NCI-H460 (cell line): ENCODE data around the gene ZFAND3. TPM values are rescaled to one million over a fixed set of nuclear protein-coding genes. Genes with fewer than 3 reads are reported as not detected.
"Not testable (repeated sequence)": the region's sequence is repeated elsewhere in the genome, so short reads cannot be mapped to it uniquely, and the experiment has no call there.

Experiments
- DNase-seq: peaks from one replicate; pipeline ENCODE4 v3.0.0-alpha.2; 2016; ENCODE audit warnings: low read depth; ENCODE audit errors: extremely low read depth
- total RNA-seq: library from RNA; depleted of rRNA; stranded (reverse); fragments of >200 nt; shearing (Covaris generic); gene quantifications from 2 replicates; pipeline ENCODE4 v1.2.3, GENCODE V29; 2014

Gene ZFAND3
- total RNA-seq, 1 experiment from 2014 or later = 14.7 TPM

GRCh38 chr6:37889486-37889885, 70.0 kb downstream of the ZFAND3 start:
- no peak for DNase-seq

- DNase-seq = no peak
Measured at GRCh38 chr6:37891072-37891471, 71.5 kb downstream of the ZFAND3 start.

- no peak for DNase-seq
Measured at GRCh38 chr6:37893257-37893656, 73.7 kb downstream of the ZFAND3 start.

- not testable (repeated sequence) for DNase-seq
Measured at GRCh38 chr6:37893734-37894133, 74.2 kb downstream of the ZFAND3 start.

GRCh38 chr6:37894585-37894984, 75.1 kb downstream of the ZFAND3 start:
- DNase-seq = no peak

- DNase-seq = no peak
Measured at GRCh38 chr6:37897321-37897720, 77.8 kb downstream of the ZFAND3 start.

- no peak for DNase-seq
Measured at GRCh38 chr6:37897818-37898515, 78.4 kb downstream of the ZFAND3 start.

GRCh38 chr6:37903351-37904340, 84.1 kb downstream of the ZFAND3 start:
- DNase-seq = no peak

GRCh38 chr6:37904590-37904989, 85.1 kb downstream of the ZFAND3 start:
- no peak for DNase-seq

GRCh38 chr6:37906121-37906520, 86.6 kb downstream of the ZFAND3 start:
- DNase-seq = no peak

- no peak for DNase-seq
Measured at GRCh38 chr6:37910998-37911397, 91.5 kb downstream of the ZFAND3 start.

GRCh38 chr6:37913210-37913609, 93.7 kb downstream of the ZFAND3 start:
- no peak for DNase-seq

GRCh38 chr6:37915463-37915862, 95.9 kb downstream of the ZFAND3 start:
- no peak for DNase-seq

GRCh38 chr6:37916149-37916548, 96.6 kb downstream of the ZFAND3 start:
- DNase-seq = no peak

- DNase-seq = no peak
Measured at GRCh38 chr6:37916675-37917074, 97.1 kb downstream of the ZFAND3 start.

GRCh38 chr6:37917566-37917965, 98.0 kb downstream of the ZFAND3 start:
- DNase-seq = no peak

- no peak for DNase-seq
Measured at GRCh38 chr6:37919417-37920157, 100.1 kb downstream of the ZFAND3 start.

- DNase-seq = no peak
Measured at GRCh38 chr6:37920667-37921066, 101.1 kb downstream of the ZFAND3 start.

- no peak for DNase-seq
Measured at GRCh38 chr6:37922563-37922962, 103.0 kb downstream of the ZFAND3 start.

GRCh38 chr6:37923514-37923913, 104.0 kb downstream of the ZFAND3 start:
- no peak for DNase-seq

GRCh38 chr6:37926661-37927060, 107.1 kb downstream of the ZFAND3 start:
- no peak for DNase-seq
